ENCODE measurements around the gene CD74. TPM values are rescaled to one million over a fixed set of nuclear protein-coding genes. Genes with fewer than 3 reads are reported as not detected.

CD74 gene
- total and polyA plus RNA-seq, 2 of the 8 experiments (the other 6 are each of a cell fraction or from before 2014, with no cell fraction given): 45.9 to 61.0 TPM

GRCh38 chr5:150460781-150461180 lies 48.1 kb upstream of the CD74 start:
- Histone ChIP-seq H3K4ac (replicated peaks; ENCODE audit: insufficient read length, low read depth, low read length) (peak overlapping the region; percentile 23), H3K79me1 (ENCODE audit: low read depth, low read length) (no peaks in the 10 kb centered on the region), H3K9me3 (ENCODE audit: insufficient read depth in 2 of 2, low read depth in 1 of 2, low read length in 1 of 2) (no peaks in the 10 kb centered on the region), H4K5ac (ENCODE audit: insufficient read length, low read depth, low read length) (peak overlapping the region; percentile 55), H2BK15ac (ENCODE audit: low read length) (0 out of 2 replicates have a peak overlapping the region, but pooled peaks have one; percentile 61), H2BK5ac (ENCODE audit: low read depth, low read length) (peak overlapping the region; percentile 93), H2BK12ac (ENCODE audit: low read depth, low read length) (peak overlapping the region; percentile 94), H3K23ac (ENCODE audit: insufficient read length) (no peak overlapping the region), H4K8ac (ENCODE audit: extremely low read depth, insufficient read depth, low read length) (0 out of 2 replicates have a peak overlapping the region, but pooled peaks have one; percentile 69), H2BK20ac (ENCODE audit: low read length) (peak overlapping the region; percentile 99; the same call in 1 of the 2 replicates), H3K56ac (replicated peaks; ENCODE audit: insufficient read length, low read depth, low read length) (no peak overlapping the region), H3K18ac (ENCODE audit: extremely low read depth, low read length) (peak overlapping the region; percentile 97), H3K36me3 (ENCODE audit: control insufficient read depth in 2 of 4, insufficient read depth in 4 of 4, low read length in 3 of 4) (no peaks in the 10 kb centered on the region), H4K20me1 (replicated peaks in 1 of 2; ENCODE audit: control insufficient read depth in 1 of 2, insufficient read depth in 2 of 2, low read length in 2 of 2) (no peaks in the 10 kb centered on the region), H3K9ac (replicated peaks in 1 of 4; ENCODE audit: extremely low read depth in 1 of 4, low read depth in 3 of 4, low read length in 3 of 4) (no peak overlapping the region), H3K14ac (ENCODE audit: insufficient read length) (no peak overlapping the region), H3K23me2 (ENCODE audit: low read depth, low read length) (no peaks in the 10 kb centered on the region), H3K4me1 (replicated peaks in 1 of 4; ENCODE audit: control insufficient read depth in 3 of 4, insufficient read depth in 4 of 4, low read length in 3 of 4) (peaks cover 3 to 26% (median 12%) of the 10 kb centered on the region in 4 experiments), H4K91ac (replicated peaks; ENCODE audit: insufficient read length, low read length) (peak overlapping the region; percentile 59), H2BK120ac (replicated peaks; ENCODE audit: low read depth, low read length) (no peak overlapping the region), H3K27me3 (replicated peaks in 1 of 4; ENCODE audit: control insufficient read depth in 3 of 4, extremely low read depth in 1 of 4, insufficient read depth in 3 of 4, low read length in 3 of 4) (no peaks in the 10 kb centered on the region), H3K4me2 (ENCODE audit: insufficient read depth in 1 of 2, low read depth in 2 of 2, low read length in 2 of 2) (peak overlapping the region; percentile 16 to 31; a peak in 1 of 4 replicates), H2AK5ac (ENCODE audit: low read depth, low read length) (no peak overlapping the region; the same call in 1 of the 2 replicates), H3K4me3 (ENCODE audit: extremely low read depth in 1 of 4, insufficient read depth in 2 of 4, low read depth in 3 of 4, low read length in 4 of 4) (no peak overlapping the region), H3K27ac (ENCODE audit: low read depth, low read length) (no peak overlapping the region), H2AFZ (ENCODE audit: low read length) (peak overlapping the region; percentile 33; the same call in 1 of the 2 replicates), H3K79me2 (ENCODE audit: control insufficient read depth in 1 of 2, insufficient read depth in 2 of 2, low read length in 2 of 2) (no peaks in the 10 kb centered on the region)
- ChIA-PET CTCF (ENCODE audit: partially characterized antibody) (interaction anchor here (0.6 to 13.5 kb wide), 15 partner anchors 11 to 386 kb away, joined by 3 to 209 read pairs (median 5); partner anchors contain the start of genes IRGM and RPS14), POLR2A (ENCODE audit: partially characterized antibody) (interaction anchor here (0.7 to 3.8 kb wide), 16 partner anchors 11 to 239 kb away, joined by 3 to 38 read pairs (median 4); partner anchors contain the start of gene RPS14)
- FAIRE-seq (no peak), DNase-seq (ENCODE audit: low read depth in 1 of 2, low spot score in 2 of 2) (no peak)
- 64% methylated on average over 2 of the region's 2 CpGs; no CpG with 5 or more reads in 1 of the 2 experiments for WGBS, 2 experiments (ENCODE audit: extremely low coverage in 1 of 2, insufficient coverage in 1 of 2, insufficient read length in 1 of 2, insufficient replicate concordance in 2 of 2, low coverage in 1 of 2, low lambda C conversion rate in 2 of 2, missing lambda C conversion rate in 1 of 2)
- TF ChIP-seq RNF2 (IDR thresholded peaks at IDR 0.05; ENCODE audit: borderline replicate concordance, low read depth, low read length, missing control alignments, poor library complexity, severe bottlenecking): no peak
